ENCODE data around the gene DDRGK1.

- TF ChIP-seq CTCF (IDR thresholded peaks at IDR 0.05; ENCODE audit: control extremely low read depth in 1 of 3, insufficient read depth in 1 of 3, low read depth in 1 of 3, low read length in 3 of 3): no peak
- TF ChIP-seq EP300 (IDR thresholded peaks at IDR 0.05; ENCODE audit: borderline replicate concordance in 1 of 2, low read depth in 2 of 2, low read length in 2 of 2): no peak
- no peak for TF ChIP-seq ATF3 (IDR thresholded peaks at IDR 0.05; ENCODE audit: insufficient read depth, low read depth, low read length)
These were observed 43.2 kb upstream of the DDRGK1 start for GRCh38 chr20:3247638-3248037.
